Cerebellar cortex (tissue), 1 donor: ENCODE results near the gene EIPR1.

Source experiments
- DNase-seq: peaks from one replicate; pipeline ENCODE4 v3.0.0-alpha.2; 2015; ENCODE audit warnings: low spot score

EIPR1 gene

GRCh38 chr2:3303583-3304406, 73.8 kb downstream of the EIPR1 start:
- peak; percentile 84 for DNase-seq

- DNase-seq, result no peak
Measured at GRCh38 chr2:3302751-3303582, 74.7 kb downstream of the EIPR1 start.

GRCh38 chr2:3302421-3302750, 75.2 kb downstream of the EIPR1 start:
- DNase-seq, result no peak

- no peak for DNase-seq
Measured at GRCh38 chr2:3301001-3301400, 76.6 kb downstream of the EIPR1 start.

GRCh38 chr2:3300224-3300995, 77.2 kb downstream of the EIPR1 start:
- DNase-seq, result no peak

- no peak for DNase-seq
Measured at GRCh38 chr2:3299703-3300102, 77.9 kb downstream of the EIPR1 start.

- no peak for DNase-seq
Measured at GRCh38 chr2:3299130-3299529, 78.5 kb downstream of the EIPR1 start.

- DNase-seq, result no peak
Measured at GRCh38 chr2:3298191-3298590, 79.4 kb downstream of the EIPR1 start.

GRCh38 chr2:3297523-3297922, 80.1 kb downstream of the EIPR1 start:
- DNase-seq, result no peak

GRCh38 chr2:3296182-3296972, 81.2 kb downstream of the EIPR1 start:
- no peak for DNase-seq

GRCh38 chr2:3294493-3294892, 83.1 kb downstream of the EIPR1 start:
- no peak for DNase-seq

- no peak for DNase-seq
Measured at GRCh38 chr2:3294069-3294468, 83.5 kb downstream of the EIPR1 start.

GRCh38 chr2:3293221-3293620, 84.4 kb downstream of the EIPR1 start:
- no peak for DNase-seq

GRCh38 chr2:3292416-3292815, 85.2 kb downstream of the EIPR1 start:
- DNase-seq, result no peak

GRCh38 chr2:3291750-3292149, 85.9 kb downstream of the EIPR1 start:
- no peak for DNase-seq

- no peak for DNase-seq
Measured at GRCh38 chr2:3291113-3291512, 86.5 kb downstream of the EIPR1 start.

- no peak for DNase-seq
Measured at GRCh38 chr2:3290655-3291054, 87.0 kb downstream of the EIPR1 start.

GRCh38 chr2:3289971-3290370, 87.6 kb downstream of the EIPR1 start:
- no peak for DNase-seq

GRCh38 chr2:3289526-3289925, 88.1 kb downstream of the EIPR1 start:
- DNase-seq, result no peak

GRCh38 chr2:3289171-3289515, 88.5 kb downstream of the EIPR1 start:
- DNase-seq, result no peak

- no peak for DNase-seq
Measured at GRCh38 chr2:3288470-3289170, 89.0 kb downstream of the EIPR1 start.
